ENCODE data around the gene HAL.
"Not testable (repeated sequence)": the region's sequence is repeated elsewhere in the genome, so short reads cannot be mapped to it uniquely, and the experiment has no call there.

HAL gene

DNA sequence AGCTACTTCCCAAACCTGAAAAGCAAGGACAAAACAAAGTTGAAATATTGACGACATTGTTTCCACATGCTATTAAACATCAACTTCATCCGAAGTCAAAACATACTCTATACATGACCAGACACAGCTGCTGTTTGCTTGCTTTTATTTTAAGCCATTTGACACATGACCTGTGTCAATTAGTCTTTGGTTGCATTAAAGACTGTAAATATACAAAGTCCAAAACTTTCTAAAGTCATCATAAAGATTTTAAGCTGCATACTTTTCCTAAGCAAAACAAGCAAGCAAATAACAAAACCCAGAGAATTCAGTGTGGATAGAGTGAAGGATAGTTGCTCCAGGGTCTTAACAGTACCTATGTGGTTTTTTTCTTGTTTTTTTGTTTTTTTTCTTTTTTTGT is 21.8 kb downstream of the HAL start:
- no peak for DNase-seq

DNA sequence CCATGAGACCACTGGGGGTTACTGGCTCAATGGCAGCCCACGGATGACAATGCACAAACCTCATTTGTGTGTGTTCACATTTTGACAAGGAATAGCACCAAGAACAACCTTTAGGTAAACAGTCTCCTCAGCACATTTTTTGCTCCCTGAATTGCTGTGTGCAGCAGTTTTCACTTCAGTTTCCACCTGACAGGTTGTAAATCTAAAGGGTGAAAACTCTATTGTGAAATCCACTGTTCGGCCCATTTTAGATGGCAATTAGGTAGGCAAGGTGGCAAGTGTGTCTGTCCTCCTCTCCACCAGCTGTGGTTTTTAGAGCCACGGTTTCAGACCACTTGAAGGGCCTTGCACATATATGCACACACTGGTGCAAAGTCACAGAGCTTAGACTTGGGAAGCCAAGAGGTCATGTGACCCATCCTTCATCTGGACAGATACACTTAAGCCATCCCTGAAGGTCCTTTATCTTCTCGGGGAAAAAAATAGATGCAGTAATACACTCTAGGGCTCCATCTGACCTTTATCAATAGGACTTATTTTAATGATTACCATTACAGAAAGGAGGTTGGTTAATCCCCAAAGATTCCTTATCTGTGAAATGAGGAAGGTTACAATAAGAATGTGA is 23.2 kb downstream of the HAL start:
- no peak for DNase-seq

DNA sequence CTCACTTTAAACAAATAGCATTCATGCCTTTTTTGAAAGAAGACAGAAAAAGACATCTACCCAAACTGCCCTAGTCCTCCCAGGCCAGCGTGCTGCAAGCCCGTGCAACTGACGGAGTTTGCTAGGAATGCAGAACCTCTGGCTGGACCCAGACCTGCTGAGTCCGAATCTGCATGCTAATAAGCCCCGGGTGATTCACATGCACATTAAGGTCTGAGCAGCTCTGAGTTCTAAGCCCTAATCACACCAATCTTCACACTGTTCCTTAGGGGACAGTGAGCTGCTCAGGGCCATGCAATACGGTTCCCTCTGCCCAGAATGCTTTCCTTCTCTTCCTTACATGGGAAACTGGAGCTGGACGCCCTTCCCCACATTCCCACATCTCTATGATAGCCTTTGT is 25.2 kb downstream of the HAL start:
- no peak for DNase-seq

DNA sequence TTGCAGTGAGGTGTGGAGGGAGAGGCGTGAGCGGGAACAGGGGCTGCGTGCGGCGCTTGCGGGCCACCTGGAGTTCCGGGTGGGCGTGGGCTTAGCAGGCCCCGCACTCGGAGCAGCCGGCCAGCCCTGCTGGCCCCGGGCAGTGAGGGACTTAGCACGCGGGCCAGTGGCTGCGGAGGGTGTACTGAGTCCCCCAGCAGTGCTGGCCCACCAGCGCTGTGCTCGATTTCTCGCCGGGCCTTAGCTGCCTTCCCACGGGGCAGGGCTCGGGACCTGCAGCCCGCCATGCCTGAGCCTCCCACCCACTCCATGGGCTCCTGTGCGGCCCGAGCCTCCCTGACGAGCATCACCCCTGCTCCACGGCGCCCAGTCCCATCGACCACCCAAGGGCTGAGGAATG is 27.0 kb downstream of the HAL start:
- not testable (repeated sequence) for DNase-seq

DNA sequence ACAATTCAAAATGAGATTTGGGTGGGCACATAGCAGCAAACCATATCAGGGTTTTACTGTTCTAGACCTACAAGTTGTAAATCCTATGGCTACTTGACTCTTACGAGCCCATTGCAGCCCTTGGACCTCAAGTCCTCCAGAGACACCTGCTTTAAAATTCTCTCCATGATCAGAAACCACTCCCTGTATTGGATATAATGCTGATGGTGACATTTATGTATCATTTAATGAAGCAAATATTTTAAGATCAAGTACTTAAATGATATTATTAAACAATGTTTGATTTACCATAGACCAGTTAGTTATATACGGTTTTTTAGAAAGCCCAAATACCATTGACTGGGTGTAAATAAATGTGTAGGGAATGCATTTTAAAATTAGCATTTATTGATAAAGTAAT is 28.8 kb downstream of the HAL start:
- DNase-seq, result no peak

DNA sequence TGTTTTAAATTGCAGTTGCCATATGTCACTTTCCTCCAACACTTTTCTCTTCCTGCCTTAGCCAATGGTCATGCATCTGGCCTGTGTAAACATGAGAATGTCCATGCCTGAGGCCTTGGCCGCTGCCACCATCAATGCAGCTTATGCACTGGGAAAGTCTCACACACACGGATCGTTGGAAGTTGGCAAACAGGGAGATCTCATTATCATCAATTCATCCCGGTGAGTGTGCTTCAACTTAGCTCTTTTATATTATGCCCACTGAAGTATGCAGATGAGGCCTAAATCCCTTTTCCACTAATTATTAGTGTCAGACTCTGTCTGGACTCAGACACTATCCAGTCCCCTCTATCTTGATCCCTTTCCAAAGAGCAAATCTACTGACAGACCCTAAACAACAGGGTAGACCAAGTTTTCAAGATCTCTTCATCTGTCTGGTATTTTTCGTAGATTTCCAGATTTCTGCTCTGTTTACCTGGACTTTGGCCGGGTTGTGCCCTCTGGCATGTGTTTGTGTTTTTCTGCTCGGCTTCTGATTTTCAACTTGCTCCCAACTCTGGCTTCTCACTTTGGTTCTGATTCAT is 29.8 kb downstream of the HAL start:
- DNase-seq, result no peak

DNA sequence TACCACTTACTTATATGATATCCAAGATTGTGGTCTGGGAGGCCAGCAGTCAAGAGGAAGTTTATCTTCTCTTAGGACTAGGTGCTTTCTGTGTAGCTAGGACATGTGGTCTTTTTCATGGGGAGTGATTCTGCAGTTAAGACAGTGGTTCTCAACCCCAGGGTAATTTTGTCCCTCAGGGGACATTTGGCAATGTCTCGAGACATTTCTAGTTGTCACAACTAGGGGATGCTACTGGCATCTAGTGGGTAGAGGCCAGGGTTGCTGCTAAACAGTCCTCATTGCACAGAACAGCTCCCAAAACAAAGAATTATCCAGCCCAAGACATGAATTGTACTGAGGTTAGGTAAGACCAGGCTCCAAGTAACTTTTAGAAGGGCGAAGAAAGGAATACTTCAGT is 33.0 kb downstream of the HAL start:
- DNase-seq, result no peak

DNA sequence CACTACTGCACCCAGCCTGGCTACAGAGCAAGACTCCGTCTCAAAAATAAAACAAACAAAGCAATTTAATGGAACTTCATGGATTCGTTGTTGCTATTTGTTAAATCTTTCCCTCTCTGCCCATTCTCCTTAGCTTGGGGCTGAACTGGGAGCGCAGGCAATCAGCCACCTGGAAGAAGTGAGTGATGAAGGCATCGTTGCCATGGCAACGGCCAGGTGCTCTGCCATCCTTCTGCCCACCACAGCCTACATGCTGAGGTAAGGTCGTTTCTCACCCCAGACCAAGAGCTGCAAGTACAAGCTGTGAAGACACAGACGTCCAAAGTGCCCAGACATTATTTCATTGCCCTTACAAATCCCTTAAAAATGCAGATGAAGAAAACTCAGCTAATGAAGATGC is 33.9 kb downstream of the HAL start:
- DNase-seq, result no peak

DNA sequence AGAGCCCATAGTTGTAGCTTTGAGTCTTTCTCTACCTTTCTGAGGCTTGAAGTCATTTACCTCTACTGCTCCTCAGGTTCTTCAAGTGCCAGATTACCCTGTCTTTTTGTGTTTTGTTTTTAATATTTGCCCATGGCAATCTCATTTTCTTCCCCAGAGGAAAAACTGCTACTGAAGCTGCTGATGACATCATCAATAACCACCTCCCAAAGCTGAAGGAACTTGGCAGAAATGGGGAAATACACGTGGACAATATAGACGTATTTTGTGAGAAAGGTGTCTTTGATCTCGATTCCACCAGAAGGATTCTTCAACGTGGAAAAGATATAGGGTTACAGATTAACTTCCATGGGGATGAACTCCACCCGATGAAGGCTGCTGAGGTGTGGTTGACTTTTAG is 35.9 kb downstream of the HAL start:
- no peak for DNase-seq

DNA sequence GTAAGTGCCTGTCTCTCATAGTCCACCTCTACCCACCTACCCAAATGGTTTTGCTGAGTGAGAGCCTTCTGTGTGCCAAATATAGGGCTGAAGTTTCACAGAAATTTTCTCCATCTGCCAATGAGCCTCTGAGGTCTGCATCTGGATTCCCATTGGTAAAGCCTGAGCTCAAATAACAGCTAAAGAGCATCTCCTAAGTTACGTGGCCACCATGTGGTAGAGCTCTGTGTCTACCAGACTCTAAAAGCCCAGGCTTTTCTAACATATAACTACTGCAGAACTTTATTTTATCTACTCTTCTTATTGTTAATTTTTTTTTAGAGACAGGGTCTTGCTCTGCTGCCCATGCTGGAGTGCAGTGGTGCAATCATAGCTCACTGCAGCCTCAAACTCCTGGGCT is 37.0 kb downstream of the HAL start:
- no peak for DNase-seq

DNA sequence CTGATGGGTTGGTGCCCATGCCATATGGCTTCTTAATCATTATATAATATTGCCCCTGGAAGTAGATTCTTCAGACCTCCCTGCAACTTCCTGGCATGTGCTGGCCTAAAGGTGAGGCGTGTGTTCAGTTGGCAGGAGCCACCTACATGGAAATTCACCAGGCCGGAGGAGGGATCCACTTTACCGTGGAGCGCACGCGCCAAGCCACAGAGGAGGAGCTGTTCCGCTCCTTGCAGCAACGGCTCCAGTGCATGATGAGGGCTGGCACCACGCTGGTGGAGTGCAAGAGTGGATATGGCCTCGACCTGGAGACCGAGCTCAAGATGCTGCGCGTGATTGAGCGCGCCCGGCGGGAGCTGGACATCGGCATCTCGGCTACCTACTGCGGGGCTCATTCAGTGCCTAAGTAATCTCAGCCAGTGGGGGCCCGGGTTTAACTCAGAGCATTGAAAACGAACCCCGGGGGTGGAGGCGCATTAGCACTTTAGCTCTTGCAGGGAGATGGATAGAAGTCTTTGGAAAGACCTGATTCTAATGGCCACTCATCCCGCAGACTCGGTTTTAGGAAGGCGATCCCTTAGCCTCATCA is 39.5 kb downstream of the HAL start:
- DNase-seq, result no peak

DNA sequence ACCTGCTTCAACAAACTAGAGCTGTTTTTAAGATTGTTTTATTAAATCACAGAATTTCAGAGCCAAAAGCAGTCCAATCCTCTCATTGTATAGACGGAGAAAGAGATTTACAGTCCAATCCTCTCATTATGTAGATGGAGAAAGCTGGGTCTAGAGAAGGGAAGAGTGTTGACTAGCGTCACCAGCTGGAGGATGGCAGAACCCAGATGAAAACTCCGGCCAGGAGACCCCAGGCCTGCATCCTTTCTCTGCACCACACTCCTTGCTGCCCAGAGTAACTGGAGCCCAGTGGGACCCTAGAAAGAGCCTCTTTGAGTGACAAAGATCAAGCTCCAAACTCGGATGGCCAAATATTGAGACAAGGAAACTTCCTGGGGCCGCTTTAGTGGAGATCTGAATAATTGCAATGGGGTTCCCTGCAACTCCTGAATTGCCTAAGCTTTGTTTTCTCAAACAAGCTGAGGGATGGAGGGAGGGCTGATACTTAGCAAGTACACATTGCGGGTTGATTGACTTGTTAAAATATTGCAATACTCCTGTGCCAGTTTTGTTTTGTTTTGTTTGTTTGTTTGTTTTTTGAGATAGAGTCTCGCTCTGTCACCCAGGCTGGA is 40.5 kb downstream of the HAL start:
- no peak for DNase-seq

DNA sequence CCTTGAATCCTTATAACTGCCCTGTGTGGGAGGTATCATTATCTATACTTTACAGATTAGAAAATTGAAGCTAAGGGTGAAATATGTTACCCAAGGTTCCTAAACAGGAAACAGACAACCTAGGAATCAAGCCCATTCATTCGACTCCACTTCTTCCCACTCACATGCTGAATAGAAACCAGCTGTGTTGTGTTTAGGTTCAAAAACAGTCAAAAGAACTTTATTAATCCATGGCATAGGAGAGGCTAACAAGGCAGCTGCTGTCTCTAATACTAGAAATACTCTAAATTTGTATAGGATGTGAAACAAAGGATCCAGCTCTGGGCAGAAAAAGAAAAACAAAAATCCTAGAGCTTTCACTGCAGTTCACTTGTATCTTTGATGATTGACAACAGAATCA is 43.1 kb downstream of the HAL start:
- no peak for DNase-seq

DNA sequence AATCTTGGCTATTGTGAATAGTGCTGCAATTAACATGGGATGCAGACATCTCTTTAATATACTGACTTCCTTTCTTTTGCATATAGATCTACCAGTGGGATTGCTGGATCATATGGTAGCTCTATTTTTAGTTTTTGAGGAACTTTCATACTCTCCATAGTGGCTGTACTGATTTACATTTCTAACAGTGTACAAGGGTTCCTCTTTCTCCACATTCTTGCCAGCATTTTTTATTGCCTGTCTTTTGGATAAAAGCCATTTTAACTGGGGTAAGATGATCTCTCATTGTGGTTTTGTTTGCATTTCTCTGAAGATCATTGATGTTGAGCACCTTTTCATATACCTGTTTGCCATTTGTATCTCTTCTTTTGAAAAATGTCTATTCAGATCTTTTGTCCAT is 44.6 kb downstream of the HAL start:
- no peak for DNase-seq

DNA sequence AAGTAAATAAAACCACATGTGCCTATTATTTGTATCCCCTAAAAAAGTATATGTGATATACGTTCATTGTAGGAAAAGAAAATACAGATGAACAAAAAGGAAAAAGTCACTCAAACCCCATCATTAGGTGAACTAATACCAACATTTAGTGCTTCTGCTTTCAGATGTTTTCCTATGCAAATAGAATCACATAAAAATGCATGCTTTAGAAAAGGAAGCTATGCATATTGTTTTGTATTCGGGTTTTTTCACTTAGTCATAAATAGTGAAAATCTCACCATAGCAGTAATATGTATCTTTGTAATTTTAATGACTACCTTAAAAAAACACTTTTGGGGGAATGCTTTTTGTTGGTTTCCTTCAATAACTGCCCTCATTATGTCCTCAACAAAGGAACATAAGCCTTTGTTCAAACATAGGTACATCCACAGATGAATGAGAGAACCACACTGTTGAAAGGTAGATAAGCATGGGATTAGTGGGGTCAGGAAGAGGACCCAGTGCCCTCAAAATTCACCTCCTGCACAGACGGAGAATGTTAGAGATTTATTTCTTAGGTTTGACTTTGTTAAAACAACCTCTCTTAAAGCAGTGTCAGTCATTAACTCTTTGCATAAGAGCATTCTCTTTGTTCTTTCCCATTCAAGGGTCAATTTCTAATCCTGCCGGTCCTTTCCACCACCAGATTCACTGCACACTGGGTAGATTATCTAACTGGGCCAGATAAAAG is 46.5 kb downstream of the HAL start:
- DNase-seq, result no peak

DNA sequence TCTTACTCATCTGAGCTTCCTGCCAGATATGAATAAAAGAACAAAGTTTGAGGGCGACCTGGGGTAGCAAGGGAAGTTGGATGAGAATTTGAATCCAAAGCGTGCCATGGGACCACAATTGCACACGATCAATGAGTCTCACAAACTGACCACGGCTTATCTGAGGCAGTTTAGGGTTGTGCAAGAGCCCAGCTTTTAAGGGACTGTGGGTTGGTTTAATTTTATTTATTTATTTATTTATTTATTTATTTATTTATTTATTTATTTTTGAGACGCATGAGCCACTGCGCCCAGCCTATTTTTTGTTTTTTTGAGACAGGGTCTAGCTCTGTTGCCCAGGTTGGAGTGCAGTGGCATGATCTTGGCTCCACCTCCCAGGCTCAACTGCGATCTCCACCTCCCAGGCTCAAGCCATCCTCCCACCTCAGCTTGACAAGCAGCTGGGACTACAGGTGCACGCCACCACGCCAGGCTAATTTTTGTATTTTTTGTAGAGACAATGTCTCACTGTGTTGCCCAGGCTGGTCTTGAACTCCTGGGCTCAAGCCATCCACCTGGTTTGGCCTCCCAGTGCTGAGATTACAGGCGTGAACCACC is 51.9 kb downstream of the HAL start:
- DNase-seq, result no peak

DNA sequence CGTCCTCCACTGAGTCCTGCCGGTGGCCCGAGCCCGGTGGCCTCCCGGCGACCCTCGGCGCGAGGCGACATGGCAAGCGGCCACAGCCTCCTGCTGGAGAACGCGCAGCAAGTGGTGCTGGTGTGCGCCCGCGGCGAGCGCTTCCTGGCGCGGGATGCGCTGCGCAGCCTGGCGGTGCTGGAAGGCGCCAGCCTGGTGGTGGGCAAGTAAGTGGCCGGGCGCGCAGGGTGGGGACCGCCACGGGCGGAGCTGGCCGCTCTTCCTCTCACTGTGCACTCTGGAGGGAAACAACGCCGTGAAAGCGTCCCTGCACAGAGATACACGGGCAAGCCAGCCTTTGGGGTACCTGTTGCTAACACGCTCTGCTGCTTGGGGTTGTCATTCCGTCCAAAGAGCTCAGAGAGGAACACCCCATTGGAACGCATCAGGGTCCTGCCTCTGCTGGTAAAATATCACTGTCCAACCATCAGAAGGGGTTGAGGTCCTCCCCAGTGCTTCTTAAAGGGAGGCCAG is 52.8 kb downstream of the HAL start, which contains the start of gene AMDHD1:
Gene AMDHD1 (plus strand): TSS at position 2 of the 513 bp plus-strand sequence. CDS start 68 bp downstream, at position 70.
- peak; percentile 22 for DNase-seq

DNA sequence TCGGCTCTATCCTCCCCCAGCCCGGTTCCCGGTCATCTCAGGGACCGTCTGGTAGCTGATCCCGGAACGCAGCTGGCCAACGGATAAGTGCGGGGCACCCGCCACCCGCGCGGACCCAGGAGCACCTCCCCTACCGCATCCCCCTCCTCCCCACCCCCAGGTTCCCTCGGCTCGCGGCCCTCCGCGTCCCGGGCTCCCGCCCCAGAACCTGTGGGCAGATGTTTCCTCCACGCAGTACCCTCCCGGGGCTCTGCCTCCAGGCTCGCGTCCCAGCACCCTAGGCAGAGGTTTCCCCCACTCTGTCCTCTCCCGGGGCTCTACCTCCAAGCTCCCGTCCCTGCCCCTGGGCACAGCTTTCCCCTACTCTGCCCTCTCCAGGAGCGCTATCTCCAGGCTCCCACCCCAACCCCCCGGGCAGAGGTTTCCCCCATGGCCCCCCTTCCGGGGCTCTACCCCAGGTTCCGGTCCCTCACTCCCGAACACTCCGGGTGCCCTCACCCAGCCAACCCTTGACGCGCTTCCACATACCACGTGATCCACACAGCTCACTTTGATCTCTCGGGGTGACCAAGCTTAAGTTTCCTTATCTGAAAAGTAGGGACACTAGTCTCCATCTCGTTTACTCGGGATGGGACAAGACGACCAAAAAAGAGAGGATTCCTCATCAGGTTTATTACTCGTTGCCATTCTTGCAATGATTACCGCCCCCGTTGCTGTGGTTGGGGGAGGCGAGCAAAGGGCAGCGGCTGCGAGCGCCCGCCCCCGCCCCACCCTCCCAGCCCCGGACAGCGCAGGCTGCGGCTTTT is 53.4 kb downstream of the HAL start, which contains the start of gene CCDC38:
Gene CCDC38 (minus strand): TSS at position 91 of the 806 bp plus-strand sequence. CDS start 6,105 bp downstream, outside the sequence.
- peak; percentile 80 for DNase-seq

DNA sequence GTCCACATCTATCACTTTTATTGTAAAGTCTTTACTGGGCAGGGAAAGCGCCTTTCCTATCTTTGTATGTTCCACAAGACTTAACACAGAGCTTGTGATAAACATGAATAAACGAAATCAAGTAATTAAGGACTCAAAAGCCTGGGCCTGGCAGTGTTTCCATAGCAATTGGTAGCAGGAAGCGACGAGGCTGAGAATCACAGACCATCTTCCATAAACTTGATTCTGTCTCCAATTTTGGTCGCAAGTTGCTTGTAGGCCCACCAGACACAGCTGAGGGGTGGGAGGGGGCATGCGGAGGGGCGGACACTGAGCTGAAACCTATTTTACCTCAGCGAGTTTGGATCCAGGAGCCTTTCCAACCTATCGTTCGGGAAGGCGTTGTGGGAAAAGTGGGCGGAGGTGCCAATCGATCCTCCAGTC is 54.0 kb downstream of the HAL start:
- no peak for DNase-seq

DNA sequence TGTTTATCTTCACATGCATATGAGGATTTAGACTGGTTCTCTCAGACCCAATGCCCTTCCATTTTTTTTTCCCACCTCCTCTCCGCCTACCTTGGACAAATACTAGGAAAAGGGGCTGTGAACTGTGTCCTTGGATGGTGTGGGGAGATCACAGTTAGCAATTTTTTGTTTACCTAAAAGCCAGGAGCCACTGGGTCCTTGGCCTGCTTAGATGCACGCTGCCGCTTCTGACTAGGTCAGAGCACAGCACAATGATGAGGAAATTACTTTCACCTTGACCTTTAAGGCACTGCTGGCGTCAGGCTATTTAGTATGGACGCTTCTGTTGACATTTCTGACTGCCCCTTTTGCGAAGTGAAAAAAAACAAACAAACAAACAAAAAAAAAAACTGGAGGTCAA is 55.6 kb downstream of the HAL start:
- DNase-seq, result no peak

All from NCI-H510A (cell line).